SK-N-SH (cell line): ENCODE results near the gene OR56A4.

ENCODE experiments used
- EP300 ChIP-seq, 2 experiments: IDR thresholded peaks; 2 replicates each; pipeline versions ENCODE4 v1.4.0 to v1.6.1; 2012; ENCODE audit warnings: borderline replicate concordance in 1 of 2, low read depth in 1 of 2, low read length in 1 of 2
- GATA2 ChIP-seq: sonication (generic); formaldehyde crosslinking; IDR thresholded peaks from 2 replicates; pipeline ENCODE4 v1.5.0; 2020; ENCODE audit warnings: mild to moderate bottlenecking, missing genetic modification reagents
- REST ChIP-seq: IDR thresholded peaks from 2 replicates; pipeline ENCODE4 v1.6.1; 2012; ENCODE audit warnings: mild to moderate bottlenecking, low read depth, low read length, moderate library complexity
- TAF1 ChIP-seq: IDR thresholded peaks from 2 replicates; pipeline ENCODE4 v1.6.1; 2012; ENCODE audit warnings: low read depth, mild to moderate bottlenecking, low read length, moderate library complexity, borderline replicate concordance
- TCF12 ChIP-seq: IDR thresholded peaks from 2 replicates; pipeline ENCODE4 v1.4.0; 2012
- TF ChIP-seq, protein P1 (sequence below): fragments of 200-600 bp; sonication (generic); IDR thresholded peaks from 2 replicates; pipeline ENCODE4 v1.6.1; 2017; ENCODE audit warnings: antibody characterized with exemption, mild to moderate bottlenecking, moderate library complexity

- TF ChIP-seq, protein P1, sequence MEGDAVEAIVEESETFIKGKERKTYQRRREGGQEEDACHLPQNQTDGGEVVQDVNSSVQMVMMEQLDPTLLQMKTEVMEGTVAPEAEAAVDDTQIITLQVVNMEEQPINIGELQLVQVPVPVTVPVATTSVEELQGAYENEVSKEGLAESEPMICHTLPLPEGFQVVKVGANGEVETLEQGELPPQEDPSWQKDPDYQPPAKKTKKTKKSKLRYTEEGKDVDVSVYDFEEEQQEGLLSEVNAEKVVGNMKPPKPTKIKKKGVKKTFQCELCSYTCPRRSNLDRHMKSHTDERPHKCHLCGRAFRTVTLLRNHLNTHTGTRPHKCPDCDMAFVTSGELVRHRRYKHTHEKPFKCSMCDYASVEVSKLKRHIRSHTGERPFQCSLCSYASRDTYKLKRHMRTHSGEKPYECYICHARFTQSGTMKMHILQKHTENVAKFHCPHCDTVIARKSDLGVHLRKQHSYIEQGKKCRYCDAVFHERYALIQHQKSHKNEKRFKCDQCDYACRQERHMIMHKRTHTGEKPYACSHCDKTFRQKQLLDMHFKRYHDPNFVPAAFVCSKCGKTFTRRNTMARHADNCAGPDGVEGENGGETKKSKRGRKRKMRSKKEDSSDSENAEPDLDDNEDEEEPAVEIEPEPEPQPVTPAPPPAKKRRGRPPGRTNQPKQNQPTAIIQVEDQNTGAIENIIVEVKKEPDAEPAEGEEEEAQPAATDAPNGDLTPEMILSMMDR, result no peak
- TF ChIP-seq EP300 (IDR thresholded peaks at IDR 0.05; ENCODE audit: borderline replicate concordance in 1 of 2, low read depth in 1 of 2, low read length in 1 of 2), result no peak
- no peak for TF ChIP-seq REST
- no peak for TF ChIP-seq TCF12
- no peak for TF ChIP-seq TAF1
- TF ChIP-seq GATA2 (CRISPR knock-in tag), result no peak
Measured at GRCh38 chr11:5989203-5989602, 17.5 kb downstream of the OR56A4 start.
